Fibroblast of lung (primary cell): ENCODE measurements around the gene PLEKHA6.

ENCODE experiments used
- CTCF ChIP-seq, 2 donors: IDR thresholded peaks in 1 of 2; conservative IDR thresholded peaks in 1 of 2; 1 replicate in 1 of 2; 2 replicates in 1 of 2; pipeline ENCODE4 v1.5.1; 2011 to 2012; ENCODE audit warnings: low read length in 2 of 2, control low read depth in 1 of 2, inconsistent platforms in 1 of 2, low read depth in 1 of 2, mild to moderate bottlenecking in 1 of 2
- EZH2 ChIP-seq: IDR thresholded peaks from 2 replicates; pipeline ENCODE4 v1.5.1; 2012; ENCODE audit warnings: low read length, control low read depth, mild to moderate bottlenecking; ENCODE audit errors: missing control alignments

DNA sequence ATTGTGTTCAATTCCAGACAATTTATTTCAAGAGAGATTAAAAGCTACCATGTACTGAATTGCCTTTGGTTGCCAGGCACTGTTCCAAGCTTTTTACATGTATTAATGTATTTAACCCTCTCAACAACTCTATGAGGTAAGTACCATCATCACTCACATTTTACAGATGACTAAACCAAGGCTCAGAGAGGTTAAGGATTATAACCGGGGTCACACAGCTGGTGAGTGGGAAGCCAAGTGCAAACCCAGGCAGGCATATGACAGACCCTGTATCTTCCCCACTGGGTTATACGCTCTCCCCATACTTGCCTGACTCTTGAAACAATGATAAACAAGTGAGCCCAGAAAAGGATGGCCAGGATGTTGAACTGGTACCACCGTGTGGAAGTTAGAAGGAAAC is 16.5 kb downstream of the PLEKHA6 start:
- TF ChIP-seq EZH2: no peak
- no peak for TF ChIP-seq CTCF (conservative IDR thresholded peaks at IDR 0.05 in 1 of 2, IDR thresholded peaks at IDR 0.05 in 1 of 2; ENCODE audit: low read depth in 1 of 2, low read length in 2 of 2)
